IMR-90 (cell line): ENCODE data around the gene CACNB2. TPM values are rescaled to one million over a fixed set of nuclear protein-coding genes. Genes with fewer than 3 reads are reported as not detected.

ENCODE experiments used
- ATAC-seq: fragments of 200-7000 bp; cut with Tn5 transposase; 2 replicates; pipeline ENCODE4 v1.9.1; 2020; ENCODE audit warnings: low read depth, mild to moderate bottlenecking, moderate library complexity
- BruUV-seq: library from RNA; stranded (reverse); fragments of 400-500 nt; replicated peaks from 2 replicates; lab custom pipeline; 2021; lab: Mats Ljungman, UMichigan
- CTCF ChIA-PET: fragments of 300-600 bp; formaldehyde crosslinking; extraction: SDS; loops from one replicate; lab custom pipeline; 2021; ENCODE audit warnings: antibody characterized with exemption; lab: Yijun Ruan, JAX
- POLR2A ChIA-PET: fragments of 300-600 bp; sonication (Branson Sonifier 250); formaldehyde crosslinking; loops from one replicate; lab custom pipeline; 2022; ENCODE audit warnings: antibody characterized with exemption; ENCODE audit not compliant: unreplicated experiment; lab: Charles Lee
- DNase-seq: peaks from one replicate; pipeline ENCODE4 v3.0.0; 2013
- H2AFZ ChIP-seq: replicated peaks from 2 replicates; pipeline ENCODE3; 2013; ENCODE audit warnings: low read length, mild to moderate bottlenecking; ENCODE audit not compliant: poor library complexity
- H2AK5ac ChIP-seq: 2 replicates; pipeline ENCODE4 v1.6.1; 2013; ENCODE audit warnings: low read depth, low read length, inconsistent platforms
- H2AK9ac ChIP-seq: replicated peaks from 2 replicates; pipeline ENCODE3; 2013; ENCODE audit warnings: mild to moderate bottlenecking, low read depth, low read length, moderate library complexity; ENCODE audit not compliant: poor library complexity
- H2BK120ac ChIP-seq: 2 replicates; pipeline ENCODE4 v1.6.1; 2013; ENCODE audit warnings: low read depth, low read length, inconsistent platforms
- H2BK15ac ChIP-seq: 3 replicates; pipeline ENCODE4 v1.6.1; 2013; ENCODE audit warnings: low read depth, low read length, inconsistent platforms
- H2BK20ac ChIP-seq: 2 replicates; pipeline ENCODE4 v1.6.1; 2013; ENCODE audit warnings: low read depth, mild to moderate bottlenecking, inconsistent platforms, low read length, moderate library complexity
- H2BK5ac ChIP-seq: 2 replicates; pipeline ENCODE4 v1.6.1; 2013; ENCODE audit warnings: mild to moderate bottlenecking, low read depth, low read length, inconsistent platforms; ENCODE audit not compliant: poor library complexity, severe bottlenecking
- H3K14ac ChIP-seq: replicated peaks from 2 replicates; pipeline ENCODE4 v1.6.1; 2013; ENCODE audit warnings: low read depth, low read length, inconsistent platforms
- H3K18ac ChIP-seq: 2 replicates; pipeline ENCODE4 v1.6.1; 2013; ENCODE audit warnings: low read depth, low read length, control low read depth
- H3K23ac ChIP-seq: 2 replicates; pipeline ENCODE4 v1.6.1; 2013; ENCODE audit warnings: low read depth, low read length, inconsistent platforms
- H3K27ac ChIP-seq: 2 replicates; pipeline ENCODE4 v1.5.1; 2013; ENCODE audit warnings: mild to moderate bottlenecking, control low read depth, low read length; ENCODE audit not compliant: insufficient read depth
- H3K27me3 ChIP-seq: 2 replicates; pipeline ENCODE4 v1.6.1; 2013; ENCODE audit warnings: low read length; ENCODE audit not compliant: control insufficient read depth, insufficient read depth
- H3K36me3 ChIP-seq: 2 replicates; pipeline ENCODE4 v1.6.1; 2013; ENCODE audit warnings: low read length, mixed read lengths; ENCODE audit not compliant: control insufficient read depth, insufficient read depth
- H3K4ac ChIP-seq: 2 replicates; pipeline ENCODE4 v1.6.1; 2013; ENCODE audit warnings: low read depth, low read length, inconsistent platforms
- H3K4me1 ChIP-seq: 2 replicates; pipeline ENCODE4 v1.6.1; 2013; ENCODE audit warnings: low read length, mixed read lengths; ENCODE audit not compliant: control insufficient read depth, insufficient read depth
- H3K4me2 ChIP-seq: 2 replicates; pipeline ENCODE4 v1.6.1; 2013; ENCODE audit warnings: low read depth, mild to moderate bottlenecking, control low read depth, low read length, moderate library complexity
- H3K4me3 ChIP-seq: 2 replicates; pipeline ENCODE4 v1.5.1; 2013; ENCODE audit warnings: low read depth, mild to moderate bottlenecking, control low read depth, low read length, moderate library complexity; ENCODE audit not compliant: insufficient read depth
- H3K56ac ChIP-seq: 2 replicates; pipeline ENCODE4 v1.6.1; 2013; ENCODE audit warnings: low read length, inconsistent platforms; ENCODE audit not compliant: insufficient read depth; ENCODE audit errors: extremely low read depth
- H3K79me1 ChIP-seq, 2 experiments: 2 replicates each; pipeline ENCODE4 v1.6.1; 2013; ENCODE audit warnings: low read length in 2 of 2, inconsistent platforms in 1 of 2, low read depth in 1 of 2
- H3K9ac ChIP-seq: 2 replicates; pipeline ENCODE4 v1.6.1; 2013; ENCODE audit warnings: low read depth, low read length, control low read depth
- H3K9me1 ChIP-seq: 2 replicates; pipeline ENCODE4 v1.6.1; 2013; ENCODE audit warnings: low read length, inconsistent platforms; ENCODE audit not compliant: insufficient read depth
- H3K9me3 ChIP-seq: 2 replicates; pipeline ENCODE4 v1.6.1; 2013; ENCODE audit warnings: low read length; ENCODE audit not compliant: control insufficient read depth, insufficient read depth
- H4K20me1 ChIP-seq: 2 replicates; pipeline ENCODE4 v1.6.1; 2013; ENCODE audit warnings: low read length, inconsistent platforms; ENCODE audit not compliant: insufficient read depth
- H4K5ac ChIP-seq: 2 replicates; pipeline ENCODE4 v1.6.1; 2013; ENCODE audit warnings: mild to moderate bottlenecking, low read depth, low read length, control low read depth
- H4K8ac ChIP-seq, 2 experiments: 2 replicates each; pipeline ENCODE4 v1.6.1; 2013; ENCODE audit warnings: low read depth in 2 of 2, low read length in 2 of 2, control low read depth in 1 of 2, inconsistent platforms in 1 of 2
- H4K91ac ChIP-seq: 2 replicates; pipeline ENCODE4 v1.6.1; 2013; ENCODE audit warnings: low read depth, low read length, inconsistent platforms; ENCODE audit not compliant: insufficient read depth
- MXI1 ChIP-seq: IDR thresholded peaks from 2 replicates; pipeline ENCODE4 v1.6.1; 2012; ENCODE audit warnings: low read depth, mild to moderate bottlenecking, low read length, moderate library complexity, borderline replicate concordance
- RFX5 ChIP-seq: IDR thresholded peaks from 2 replicates; pipeline ENCODE4 v1.8.0; 2012; ENCODE audit warnings: low read depth, mild to moderate bottlenecking, low read length, moderate library complexity
- WGBS, 2 experiments: methylation state at CpG; one replicate each; pipeline versions ENCODE4 v1.1.5 to v1.1.7; 2013; ENCODE audit warnings: missing lambda C conversion rate in 2 of 2; ENCODE audit not compliant: insufficient read length in 1 of 2; ENCODE audit errors: extremely low coverage in 2 of 2; 5-methylcytosine and 5-hydroxymethylcytosine counted together
- dilution Hi-C: fragments of 300-500 bp; cut with HindIII; formaldehyde crosslinking; loops from one replicate; pipeline ENCODE4 v1.14.3; 2018; ENCODE audit warnings: low sequenced_read_pairs; ENCODE audit not compliant: unreplicated experiment
- in situ Hi-C: fragments of 300-500 bp; cut with MboI; formaldehyde crosslinking; loops from 3 replicates; pipeline ENCODE4 v1.14.3; 2019; ENCODE audit warnings: low sequenced_read_pairs, inconsistent platforms, mixed read lengths
- intact Hi-C: fragments of 100-400 bp; cut with micrococcal nuclease; formaldehyde crosslinking; loops from 2 replicates; pipeline ENCODE4 v1.10.0; 2022
- polyA plus RNA-seq, 3 experiments: library from polyadenylated mRNA; depleted of rRNA; stranded (reverse); fragments of >200 nt; gene quantifications; 2 replicates each; pipeline ENCODE4 v1.2.3, GENCODE V29; 2012; ENCODE audit warnings: low replicate concordance in 1 of 3
- total RNA-seq: library from RNA; depleted of rRNA; stranded (reverse); fragments of >200 nt; gene quantifications from 2 replicates; pipeline ENCODE4 v1.2.3, GENCODE V29; 2012
- TF ChIP-seq, protein P1 (sequence below): conservative IDR thresholded peaks from 2 replicates; pipeline ENCODE4 v1.5.1; 2012; ENCODE audit warnings: mild to moderate bottlenecking, low read depth, low read length, improper control_type of control experiment

The CACNB2 gene
- total and polyA plus RNA-seq, 2 of the 4 experiments (the other 2 are of a cell fraction): 0.36 TPM

DNA sequence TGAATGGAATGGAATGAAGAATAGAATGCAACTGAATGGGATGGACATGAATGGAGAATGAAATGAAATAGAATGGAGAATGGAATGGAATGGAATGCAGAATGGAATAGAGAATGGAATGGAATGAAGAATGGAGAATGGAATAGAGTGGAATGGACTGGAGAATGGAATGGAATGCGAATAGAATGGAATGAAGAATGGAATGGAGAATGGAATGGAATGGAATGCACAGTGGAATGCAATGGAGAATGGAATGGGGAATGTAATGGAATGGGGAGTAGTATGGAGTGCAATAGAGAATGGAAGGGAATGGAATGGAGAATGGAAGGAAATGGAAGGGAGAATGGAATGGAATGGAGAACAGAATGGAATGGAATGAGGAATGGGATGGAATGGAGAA, 417.7 kb downstream of the CACNB2 start:
- Histone ChIP-seq H4K5ac (no peak overlapping the region), H3K27me3 (no peaks in the 10 kb centered on the region), H3K9ac (no peak overlapping the region), H2BK15ac (no peak overlapping the region), H3K36me3 (no peaks in the 10 kb centered on the region; the same call in 1 of the 2 replicates), H3K14ac (no peak overlapping the region), H3K23ac (no peak overlapping the region), H3K27ac (no peak overlapping the region), H4K20me1 (no peaks in the 10 kb centered on the region), H4K91ac (no peak overlapping the region), H3K4me1 (no peaks in the 10 kb centered on the region), H3K4me2 (no peak overlapping the region), H4K8ac (no peak overlapping the region), H3K56ac (no peak overlapping the region), H2BK5ac (peak overlapping the region; percentile 81), H2AFZ (no peak overlapping the region), H2AK5ac (no peak overlapping the region), H2AK9ac (no peak overlapping the region), H3K9me3 (no peaks in the 10 kb centered on the region; the same call in 1 of the 2 replicates), H3K9me1 (no peaks in the 10 kb centered on the region), H3K4ac (no peak overlapping the region), H3K79me1 (no peaks in the 10 kb centered on the region), H2BK120ac (no peak overlapping the region), H2BK20ac (no peak overlapping the region), H3K4me3 (no peak overlapping the region), H3K18ac (no peak overlapping the region)
- DNase-seq: no peak
- ChIA-PET CTCF (no interaction called here), POLR2A (no interaction called here)
- dilution Hi-C loops (no loop called here), intact Hi-C loops (no loop called here), in situ Hi-C loops (no loop called here)
- TF ChIP-seq, protein P1, sequence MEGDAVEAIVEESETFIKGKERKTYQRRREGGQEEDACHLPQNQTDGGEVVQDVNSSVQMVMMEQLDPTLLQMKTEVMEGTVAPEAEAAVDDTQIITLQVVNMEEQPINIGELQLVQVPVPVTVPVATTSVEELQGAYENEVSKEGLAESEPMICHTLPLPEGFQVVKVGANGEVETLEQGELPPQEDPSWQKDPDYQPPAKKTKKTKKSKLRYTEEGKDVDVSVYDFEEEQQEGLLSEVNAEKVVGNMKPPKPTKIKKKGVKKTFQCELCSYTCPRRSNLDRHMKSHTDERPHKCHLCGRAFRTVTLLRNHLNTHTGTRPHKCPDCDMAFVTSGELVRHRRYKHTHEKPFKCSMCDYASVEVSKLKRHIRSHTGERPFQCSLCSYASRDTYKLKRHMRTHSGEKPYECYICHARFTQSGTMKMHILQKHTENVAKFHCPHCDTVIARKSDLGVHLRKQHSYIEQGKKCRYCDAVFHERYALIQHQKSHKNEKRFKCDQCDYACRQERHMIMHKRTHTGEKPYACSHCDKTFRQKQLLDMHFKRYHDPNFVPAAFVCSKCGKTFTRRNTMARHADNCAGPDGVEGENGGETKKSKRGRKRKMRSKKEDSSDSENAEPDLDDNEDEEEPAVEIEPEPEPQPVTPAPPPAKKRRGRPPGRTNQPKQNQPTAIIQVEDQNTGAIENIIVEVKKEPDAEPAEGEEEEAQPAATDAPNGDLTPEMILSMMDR: no peak
- TF ChIP-seq MXI1: no peak
- no peak for TF ChIP-seq RFX5
- no peak for ATAC-seq
- 80 to 100% methylated on average over 1 of the region's 1 CpG for WGBS, 2 experiments
- BruUV-seq: no TSS peak
